ENCODE measurements around the gene RADX.

Gene RADX

GRCh38 chrX:106698693-106699092 is 86.9 kb downstream of the RADX start:
- Histone ChIP-seq H3K4me2 (ENCODE audit: low read depth, low read length) (no peak overlapping the region), H3K9ac (ENCODE audit: low read length) (no peak overlapping the region), H3K27me3 (replicated peaks; ENCODE audit: insufficient read depth, low read length) (no peaks in the 10 kb centered on the region), H2AFZ (ENCODE audit: low read length) (no peak overlapping the region), H3F3A (ENCODE audit: insufficient read depth, low read length) (no peaks in the 10 kb centered on the region), H3K36me3 (replicated peaks; ENCODE audit: insufficient read depth, low read length) (no peaks in the 10 kb centered on the region), H3K4me1 (ENCODE audit: low read length) (no peaks in the 10 kb centered on the region), H3K27ac (ENCODE audit: low read length) (no peak overlapping the region), H3K4me3 (ENCODE audit: low read length) (no peak overlapping the region), H3K9me2 (replicated peaks; ENCODE audit: insufficient read depth, low read length) (no peaks in the 10 kb centered on the region), H3K9me3 (replicated peaks; ENCODE audit: insufficient read depth, low read length) (no peaks in the 10 kb centered on the region), H3K79me2 (ENCODE audit: low read length) (no peaks in the 10 kb centered on the region), H4K20me1 (ENCODE audit: insufficient read depth, low read length) (no peaks in the 10 kb centered on the region)
- DNase-seq, result no peak
- no peak for TF ChIP-seq EZH2phosphoT487 (IDR thresholded peaks at IDR 0.05; ENCODE audit: low read length)

GRCh38 chrX:106702636-106703035 is 90.9 kb downstream of the RADX start:
- no peak overlapping the region for H3K4me2 ChIP-seq (ENCODE audit: low read depth, low read length)
- H3F3A ChIP-seq (ENCODE audit: insufficient read depth, low read length), result no peaks in the 10 kb centered on the region
- no peaks in the 10 kb centered on the region for H3K4me1 ChIP-seq (ENCODE audit: low read length)
- no peak overlapping the region for H3K9ac ChIP-seq (ENCODE audit: low read length)
- no peaks in the 10 kb centered on the region for H3K9me2 ChIP-seq (replicated peaks; ENCODE audit: insufficient read depth, low read length)
- H3K9me3 ChIP-seq (replicated peaks; ENCODE audit: insufficient read depth, low read length), result no peaks in the 10 kb centered on the region
- no peak for TF ChIP-seq EZH2 (optimal IDR thresholded peaks at IDR 0.05; ENCODE audit: low read depth, low read length)
- TF ChIP-seq EZH2phosphoT487 (IDR thresholded peaks at IDR 0.05; ENCODE audit: low read length), result no peak
- TF ChIP-seq CTCF (IDR thresholded peaks at IDR 0.05; ENCODE audit: low read length), result no peak
- no peaks in the 10 kb centered on the region for H3K36me3 ChIP-seq (replicated peaks; ENCODE audit: insufficient read depth, low read length)
- no peaks in the 10 kb centered on the region for H3K79me2 ChIP-seq (ENCODE audit: low read length)
- H3K27me3 ChIP-seq (replicated peaks; ENCODE audit: insufficient read depth, low read length), result no peaks in the 10 kb centered on the region
- no peaks in the 10 kb centered on the region for H4K20me1 ChIP-seq (ENCODE audit: insufficient read depth, low read length)
- H3K4me3 ChIP-seq (ENCODE audit: low read length), result no peak overlapping the region
- H3K27ac ChIP-seq (ENCODE audit: low read length), result no peak overlapping the region
- no peak for DNase-seq
- no peak overlapping the region for H2AFZ ChIP-seq (ENCODE audit: low read length)

GRCh38 chrX:106706466-106706865 is 94.7 kb downstream of the RADX start:
- H3K27me3 ChIP-seq (replicated peaks; ENCODE audit: insufficient read depth, low read length), result no peaks in the 10 kb centered on the region
- H3K4me2 ChIP-seq (ENCODE audit: low read depth, low read length), result no peak overlapping the region
- H3K27ac ChIP-seq (ENCODE audit: low read length), result no peak overlapping the region
- no peak overlapping the region for H2AFZ ChIP-seq (ENCODE audit: low read length)
- no peaks in the 10 kb centered on the region for H3K4me1 ChIP-seq (ENCODE audit: low read length)
- no peak for TF ChIP-seq EZH2 (optimal IDR thresholded peaks at IDR 0.05; ENCODE audit: low read depth, low read length)
- no peak for TF ChIP-seq EZH2phosphoT487 (IDR thresholded peaks at IDR 0.05; ENCODE audit: low read length)
- TF ChIP-seq CTCF (IDR thresholded peaks at IDR 0.05; ENCODE audit: low read length), result no peak
- H3F3A ChIP-seq (ENCODE audit: insufficient read depth, low read length), result no peaks in the 10 kb centered on the region
- no peaks in the 10 kb centered on the region for H3K9me3 ChIP-seq (replicated peaks; ENCODE audit: insufficient read depth, low read length)
- no peaks in the 10 kb centered on the region for H3K79me2 ChIP-seq (ENCODE audit: low read length)
- no peak overlapping the region for H3K9ac ChIP-seq (ENCODE audit: low read length)
- no peaks in the 10 kb centered on the region for H4K20me1 ChIP-seq (ENCODE audit: insufficient read depth, low read length)
- no peak overlapping the region for H3K4me3 ChIP-seq (ENCODE audit: low read length)
- no peaks in the 10 kb centered on the region for H3K36me3 ChIP-seq (replicated peaks; ENCODE audit: insufficient read depth, low read length)
- no peak for DNase-seq
- no peaks in the 10 kb centered on the region for H3K9me2 ChIP-seq (replicated peaks; ENCODE audit: insufficient read depth, low read length)

- Histone ChIP-seq H3K4me3 (ENCODE audit: low read length) (no peak overlapping the region), H3K4me2 (ENCODE audit: low read depth, low read length) (no peak overlapping the region), H3K27me3 (replicated peaks; ENCODE audit: insufficient read depth, low read length) (no peaks in the 10 kb centered on the region), H3K4me1 (ENCODE audit: low read length) (no peaks in the 10 kb centered on the region), H2AFZ (ENCODE audit: low read length) (no peak overlapping the region), H3K9me3 (replicated peaks; ENCODE audit: insufficient read depth, low read length) (no peaks in the 10 kb centered on the region), H3K27ac (ENCODE audit: low read length) (no peak overlapping the region), H3K9ac (ENCODE audit: low read length) (no peak overlapping the region), H3K79me2 (ENCODE audit: low read length) (no peaks in the 10 kb centered on the region), H3K9me2 (replicated peaks; ENCODE audit: insufficient read depth, low read length) (no peaks in the 10 kb centered on the region), H4K20me1 (ENCODE audit: insufficient read depth, low read length) (no peaks in the 10 kb centered on the region), H3F3A (ENCODE audit: insufficient read depth, low read length) (no peaks in the 10 kb centered on the region), H3K36me3 (replicated peaks; ENCODE audit: insufficient read depth, low read length) (no peaks in the 10 kb centered on the region)
- no peak for TF ChIP-seq EZH2 (optimal IDR thresholded peaks at IDR 0.05; ENCODE audit: low read depth, low read length)
- no peak for TF ChIP-seq CTCF (IDR thresholded peaks at IDR 0.05; ENCODE audit: low read length)
- TF ChIP-seq EZH2phosphoT487 (IDR thresholded peaks at IDR 0.05; ENCODE audit: low read length), result no peak
- DNase-seq, result no peak
Measured at GRCh38 chrX:106707771-106708454, 96.1 kb downstream of the RADX start.
